Stimulated activated CD4-positive, alpha-beta T cell treated with anti-CD3 and anti-CD28 coated beads, Interleukin-2, amount 100 ng/mL, for 4 hours (primary cell): Measurements from ENCODE around the gene PRDM8.
A peak's percentile ranks its signal among the peaks of the same experiment; 100 is the strongest.

Source experiments
- DNase-seq: peaks from one replicate; pipeline ENCODE4 v3.0.0-alpha.2; 2020; ENCODE audit warnings: low read depth

PRDM8 gene

GRCh38 chr4:80201252-80202151 lies 4.2 kb downstream of the PRDM8 start:
- DNase-seq = peak; percentile 66

- peak; percentile 67 for DNase-seq
These were observed 4.9 kb downstream of the PRDM8 start for GRCh38 chr4:80202190-80202711.

- no peak for DNase-seq
These were observed 5.6 kb downstream of the PRDM8 start for GRCh38 chr4:80202741-80203553.

- DNase-seq = no peak
These were observed 7.2 kb downstream of the PRDM8 start for GRCh38 chr4:80204433-80205011.

GRCh38 chr4:80206111-80206510 lies 8.8 kb downstream of the PRDM8 start:
- no peak for DNase-seq

GRCh38 chr4:80206521-80207171 lies 9.3 kb downstream of the PRDM8 start:
- DNase-seq = no peak

GRCh38 chr4:80207172-80207583 lies 9.9 kb downstream of the PRDM8 start:
- DNase-seq = no peak

GRCh38 chr4:80207664-80208063 lies 10.4 kb downstream of the PRDM8 start:
- no peak for DNase-seq

GRCh38 chr4:80208610-80209339 lies 11.5 kb downstream of the PRDM8 start:
- no peak for DNase-seq

- no peak for DNase-seq
These were observed 12.0 kb downstream of the PRDM8 start for GRCh38 chr4:80209340-80209701.

GRCh38 chr4:80210549-80210948 lies 13.2 kb downstream of the PRDM8 start:
- DNase-seq = no peak

GRCh38 chr4:80213117-80213815 lies 16.0 kb downstream of the PRDM8 start:
- DNase-seq = no peak

- DNase-seq = no peak
These were observed 18.2 kb downstream of the PRDM8 start for GRCh38 chr4:80215449-80216052.

- DNase-seq = no peak
These were observed 18.9 kb downstream of the PRDM8 start for GRCh38 chr4:80216100-80216761.

- no peak for DNase-seq
These were observed 22.2 kb downstream of the PRDM8 start for GRCh38 chr4:80219301-80220025.

GRCh38 chr4:80220711-80221110 lies 23.4 kb downstream of the PRDM8 start:
- DNase-seq = no peak

- DNase-seq = no peak
These were observed 23.9 kb downstream of the PRDM8 start for GRCh38 chr4:80221161-80221560.

GRCh38 chr4:80225595-80225994 lies 28.3 kb downstream of the PRDM8 start:
- DNase-seq = no peak

- no peak for DNase-seq
These were observed 28.8 kb downstream of the PRDM8 start for GRCh38 chr4:80226094-80226493.
